Activated T-cell treated with anti-CD3 and anti-CD28 coated beads for 4 hours (primary cell): Measurements from ENCODE around the gene PTK6.
"Not testable (repeated sequence)": the region's sequence is repeated elsewhere in the genome, so short reads cannot be mapped to it uniquely, and the experiment has no call there.

Source experiments
- DNase-seq: peaks from one replicate; pipeline ENCODE4 v3.0.0-alpha.2; 2020

The PTK6 gene

DNA sequence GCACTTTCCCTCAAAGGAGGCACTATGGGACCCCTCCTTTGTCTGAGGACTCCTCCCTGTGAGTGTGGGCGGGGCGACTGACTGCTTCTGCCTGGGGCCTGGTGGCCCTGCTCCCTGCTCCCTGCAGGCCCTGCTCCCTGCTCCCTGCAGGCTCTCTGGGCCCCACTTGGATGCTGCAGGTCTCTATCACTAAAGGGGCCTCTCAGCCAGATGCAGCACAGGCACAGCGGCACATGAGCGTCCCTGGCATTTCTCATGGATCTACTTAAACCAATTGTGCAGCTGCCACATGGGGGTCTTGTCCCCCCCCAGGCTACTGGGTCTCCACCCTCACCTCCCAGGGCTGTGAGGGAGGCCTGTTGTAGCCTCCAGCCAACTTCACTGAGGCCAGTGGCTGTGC lies 46.1 kb downstream of the PTK6 start:
- no peak for DNase-seq

GRCh38 chr20:63490416-63490815 lies 46.8 kb downstream of the PTK6 start:
- no peak for DNase-seq

GRCh38 chr20:63488315-63489251 lies 48.6 kb downstream of the PTK6 start:
- DNase-seq: no peak

- DNase-seq: no peak
Observed at GRCh38 chr20:63487781-63488241, 49.4 kb downstream of the PTK6 start.

- DNase-seq: no peak
Observed at GRCh38 chr20:63487116-63487764, 49.9 kb downstream of the PTK6 start.

DNA sequence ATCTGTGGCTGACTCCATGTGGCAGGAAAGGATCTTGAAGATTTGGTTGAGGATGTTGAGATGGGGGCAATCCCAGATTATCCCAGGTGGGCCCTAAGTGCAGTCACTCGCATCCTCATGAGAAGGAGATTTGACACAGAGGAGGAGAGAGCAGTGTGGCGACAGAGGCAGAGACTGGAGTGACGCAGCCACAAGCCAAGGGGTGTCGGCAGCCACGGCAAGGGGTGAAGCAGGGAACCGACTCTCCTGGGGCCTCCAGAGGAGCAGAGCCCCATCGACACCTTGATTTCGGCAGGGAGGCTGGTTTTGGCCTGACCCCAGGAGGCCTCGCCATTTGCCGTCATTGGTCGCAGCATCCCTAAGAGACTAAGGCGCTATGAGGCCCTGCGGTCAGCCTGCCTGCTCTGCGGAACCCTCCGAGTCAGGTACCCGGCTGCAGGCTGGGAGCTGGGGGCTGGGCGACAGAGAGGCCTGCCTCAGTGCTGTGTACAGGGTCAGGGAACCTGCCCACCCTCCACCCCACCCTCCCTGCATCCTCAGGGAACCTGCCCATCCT lies 50.8 kb downstream of the PTK6 start:
- DNase-seq: no peak

- no peak for DNase-seq
Observed at GRCh38 chr20:63484651-63485403, 52.3 kb downstream of the PTK6 start.

DNA sequence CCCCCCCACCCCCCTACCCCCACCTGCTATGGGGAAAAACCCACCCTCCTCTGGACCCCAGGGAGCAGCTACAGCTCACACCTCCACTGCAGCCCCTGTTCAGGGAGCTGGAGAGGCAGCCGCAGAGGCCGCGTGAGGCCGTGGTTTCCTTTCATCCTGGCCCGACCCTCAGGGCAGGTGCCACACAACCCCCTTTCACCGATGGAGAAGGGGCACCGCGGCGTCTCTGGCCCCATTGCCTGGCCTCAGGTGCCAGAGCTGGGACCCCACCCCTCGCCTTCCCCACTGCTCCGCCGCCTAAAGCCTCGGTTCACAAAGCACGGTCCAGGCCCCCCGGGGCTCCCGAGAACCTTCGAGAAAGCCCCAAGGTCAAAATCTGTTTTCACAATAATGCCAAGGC lies 52.9 kb downstream of the PTK6 start:
- no peak for DNase-seq

GRCh38 chr20:63483834-63484233 lies 53.3 kb downstream of the PTK6 start:
- DNase-seq: no peak

- no peak for DNase-seq
Observed at GRCh38 chr20:63482021-63482587, 55.1 kb downstream of the PTK6 start.

DNA sequence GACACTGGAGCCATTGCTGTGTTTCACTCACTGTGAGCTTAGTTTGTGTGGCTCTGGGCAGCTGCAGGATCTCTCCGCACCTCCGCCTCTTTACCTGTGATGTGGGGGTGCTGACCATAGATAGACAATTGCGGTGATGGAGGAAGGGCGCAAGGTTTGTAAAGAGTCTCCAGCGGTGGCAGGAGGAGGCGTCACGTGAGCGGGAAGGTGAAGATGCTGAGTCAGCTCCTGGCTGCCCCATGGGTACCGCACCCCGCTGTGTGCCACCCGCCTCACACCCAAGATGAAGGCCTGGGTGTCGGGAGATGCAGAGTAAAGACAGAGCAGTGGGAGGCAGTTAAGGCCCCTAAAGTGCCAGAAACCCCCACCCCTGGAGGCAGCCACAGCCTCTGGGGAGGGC lies 55.7 kb downstream of the PTK6 start:
- DNase-seq: no peak

DNA sequence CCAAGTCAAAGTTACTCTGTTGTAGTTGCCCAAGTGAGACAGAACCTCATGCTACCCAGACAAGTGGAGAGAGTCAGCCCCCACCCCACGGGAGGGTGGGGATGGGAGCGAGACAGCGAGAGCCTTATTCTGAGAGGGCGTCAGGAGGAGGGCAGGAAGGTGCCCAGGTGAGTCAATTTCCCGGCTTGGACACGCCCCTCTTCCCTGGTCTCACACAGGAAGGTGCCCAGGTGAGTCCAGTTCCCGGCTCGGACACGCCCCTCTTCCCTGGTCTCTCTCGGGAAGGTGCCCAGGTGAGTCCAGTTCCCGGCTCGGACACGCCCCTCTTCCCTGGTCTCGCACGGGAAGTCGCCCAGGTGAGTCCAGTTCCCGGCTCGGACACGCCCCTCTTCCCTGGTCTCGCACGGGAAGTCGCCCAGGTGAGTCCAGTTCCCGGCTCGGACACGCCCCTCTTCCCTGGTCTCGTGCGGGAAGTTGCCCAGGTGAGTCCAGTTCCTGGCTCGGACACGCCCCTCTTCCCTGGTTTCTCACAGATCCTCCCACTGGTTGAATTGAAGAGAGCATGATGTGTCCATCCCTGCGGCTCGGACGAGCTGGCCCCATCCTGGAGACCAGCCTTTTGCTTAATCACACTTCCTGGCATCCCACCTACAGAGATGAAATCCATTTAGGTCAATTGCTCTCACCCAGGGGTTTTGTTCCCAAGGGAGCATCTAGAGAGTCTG lies 57.3 kb downstream of the PTK6 start:
- not testable (repeated sequence) for DNase-seq

DNA sequence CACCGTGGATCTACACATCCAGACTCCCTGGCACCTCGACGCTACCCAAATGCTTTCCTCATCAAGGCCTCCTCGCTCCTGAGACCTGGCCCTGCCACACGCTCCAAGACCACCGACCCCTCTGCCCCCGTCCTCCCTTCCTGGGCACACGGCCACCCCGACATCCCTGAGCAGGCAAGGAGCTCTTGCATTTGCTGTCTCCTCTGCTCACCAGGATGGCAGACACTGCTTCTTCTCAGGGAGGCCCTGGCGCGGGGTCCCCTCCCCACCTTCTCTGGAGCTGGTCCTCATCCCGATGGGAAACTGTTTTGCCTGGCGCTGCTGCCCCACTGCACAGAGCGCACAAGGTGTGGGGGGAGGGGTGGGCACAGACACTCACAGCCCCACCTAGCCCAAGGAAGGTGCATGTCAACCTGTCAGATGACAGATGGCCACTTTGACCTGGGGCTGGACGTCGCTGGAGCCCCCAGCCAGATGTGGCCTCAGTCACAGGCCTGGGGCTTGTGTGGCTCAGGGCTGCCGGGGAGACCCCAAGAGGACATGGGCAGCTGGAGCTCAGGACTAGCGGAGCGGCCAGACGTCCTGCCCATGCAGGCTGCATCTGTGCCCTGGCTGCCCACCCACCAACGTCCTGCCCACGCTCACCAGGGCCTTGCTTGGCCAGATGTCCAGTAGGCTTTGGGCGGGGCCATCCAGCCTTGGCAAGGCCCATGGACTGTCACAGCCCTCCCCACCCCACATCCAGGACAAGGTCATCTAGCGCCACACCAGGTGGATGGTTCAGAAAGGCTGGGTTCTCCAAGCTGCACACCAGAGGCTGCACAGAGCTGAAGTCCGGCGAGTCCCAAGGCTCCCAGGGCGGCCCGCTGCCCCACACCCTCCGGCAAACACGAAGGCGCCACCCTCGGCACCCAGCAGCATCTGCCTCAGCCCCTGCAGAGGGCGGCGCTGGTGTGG lies 58.6 kb downstream of the PTK6 start:
- DNase-seq: no peak
